ENCODE results near the gene MIEF1.

The MIEF1 gene

GRCh38 chr22:39556970-39557841, 55.1 kb downstream of the MIEF1 start:
- Histone ChIP-seq H3K4me1 (ENCODE audit: insufficient read depth, low read length) (0 out of 2 replicates have a peak, but pooled peaks cover 4% of the 10 kb centered on the region), H3K36me3 (ENCODE audit: insufficient read depth, low read length) (no peaks in the 10 kb centered on the region), H3K27me3 (ENCODE audit: insufficient read depth, low read length) (peaks cover 69% of the 10 kb centered on the region), H3K9me3 (ENCODE audit: insufficient read depth, low read depth, low read length) (no peaks in the 10 kb centered on the region), H3K27ac (ENCODE audit: low read depth, low read length) (no peak overlapping the region), H3K4me3 (ENCODE audit: low read length) (peak overlapping the region; percentile 28), H3K9ac (ENCODE audit: low read depth, low read length) (no peak overlapping the region)
- WGBS = 7% methylated on average over 70 of the region's 72 CpGs

- H3K4me3 ChIP-seq (ENCODE audit: low read length) = peak overlapping the region; percentile 43; the same call in 1 of the 2 replicates
- no peaks in the 10 kb centered on the region for H3K36me3 ChIP-seq (ENCODE audit: insufficient read depth, low read length)
- H3K9ac ChIP-seq (ENCODE audit: low read depth, low read length) = no peak overlapping the region
- H3K4me1 ChIP-seq (ENCODE audit: insufficient read depth, low read length) = 0 out of 2 replicates have a peak, but pooled peaks cover 4% of the 10 kb centered on the region
- H3K9me3 ChIP-seq (ENCODE audit: insufficient read depth, low read depth, low read length) = no peaks in the 10 kb centered on the region
- no peak overlapping the region for H3K27ac ChIP-seq (ENCODE audit: low read depth, low read length)
- 9% methylated on average over 34 of the region's 34 CpGs for WGBS
- H3K27me3 ChIP-seq (ENCODE audit: insufficient read depth, low read length) = peaks cover 69% of the 10 kb centered on the region
Observed at GRCh38 chr22:39558254-39558727, 56.2 kb downstream of the MIEF1 start.

- Histone ChIP-seq H3K36me3 (ENCODE audit: insufficient read depth, low read length) (no peaks in the 10 kb centered on the region), H3K9ac (ENCODE audit: low read depth, low read length) (no peak overlapping the region), H3K27me3 (ENCODE audit: insufficient read depth, low read length) (peaks cover 68% of the 10 kb centered on the region), H3K4me1 (ENCODE audit: insufficient read depth, low read length) (0 out of 2 replicates have a peak, but pooled peaks cover 4% of the 10 kb centered on the region), H3K4me3 (ENCODE audit: low read length) (no peak overlapping the region), H3K27ac (ENCODE audit: low read depth, low read length) (no peak overlapping the region), H3K9me3 (ENCODE audit: insufficient read depth, low read depth, low read length) (no peaks in the 10 kb centered on the region)
- WGBS = 85% methylated on average over 14 of the region's 14 CpGs
Observed at GRCh38 chr22:39558950-39559349, 56.9 kb downstream of the MIEF1 start.

- Histone ChIP-seq H3K27me3 (ENCODE audit: insufficient read depth, low read length) (peaks cover 62% of the 10 kb centered on the region), H3K9me3 (ENCODE audit: insufficient read depth, low read depth, low read length) (no peaks in the 10 kb centered on the region), H3K4me3 (ENCODE audit: low read length) (no peak overlapping the region), H3K36me3 (ENCODE audit: insufficient read depth, low read length) (no peaks in the 10 kb centered on the region), H3K4me1 (ENCODE audit: insufficient read depth, low read length) (0 out of 2 replicates have a peak, but pooled peaks cover 4% of the 10 kb centered on the region), H3K27ac (ENCODE audit: low read depth, low read length) (no peak overlapping the region), H3K9ac (ENCODE audit: low read depth, low read length) (no peak overlapping the region)
- 61% methylated on average over 9 of the region's 11 CpGs for WGBS
Observed at GRCh38 chr22:39559456-39560105, 57.5 kb downstream of the MIEF1 start.

DNA sequence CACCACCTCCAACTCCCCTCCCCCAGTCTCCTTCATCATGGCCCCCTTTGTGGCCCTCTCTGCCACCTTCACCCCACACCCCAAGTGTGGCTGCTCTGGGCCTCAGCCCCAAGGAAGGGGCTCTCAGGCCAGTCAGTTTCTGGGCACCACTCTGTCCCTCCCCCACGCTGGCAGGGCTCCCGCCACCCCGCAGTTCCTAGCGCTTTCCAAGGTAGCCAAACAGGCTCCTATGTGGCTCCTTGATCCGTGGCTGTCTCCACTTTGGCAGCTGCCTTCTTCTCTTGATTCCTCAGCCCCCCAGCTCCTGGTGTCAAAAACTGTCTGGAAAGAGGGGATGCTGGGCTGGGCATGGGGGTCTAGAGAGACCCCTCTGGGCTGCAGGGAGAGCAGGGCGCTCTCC, 58.0 kb downstream of the MIEF1 start:
- no peak overlapping the region for H3K4me3 ChIP-seq (ENCODE audit: low read length)
- whole genome bisulfite sequencing = 72% methylated on average over 6 of the region's 6 CpGs
- H3K36me3 ChIP-seq (ENCODE audit: insufficient read depth, low read length) = no peaks in the 10 kb centered on the region
- peaks cover 60% of the 10 kb centered on the region for H3K27me3 ChIP-seq (ENCODE audit: insufficient read depth, low read length)
- H3K4me1 ChIP-seq (ENCODE audit: insufficient read depth, low read length) = 0 out of 2 replicates have a peak, but pooled peaks cover 4% of the 10 kb centered on the region
- H3K9me3 ChIP-seq (ENCODE audit: insufficient read depth, low read depth, low read length) = no peaks in the 10 kb centered on the region
- no peak overlapping the region for H3K9ac ChIP-seq (ENCODE audit: low read depth, low read length)
- H3K27ac ChIP-seq (ENCODE audit: low read depth, low read length) = no peak overlapping the region

GRCh38 chr22:39562839-39563489, 60.9 kb downstream of the MIEF1 start:
- WGBS = 82% methylated on average over 9 of the region's 9 CpGs
- peaks cover 3% of the 10 kb centered on the region; the same call in 1 of the 2 replicates for H3K4me1 ChIP-seq (ENCODE audit: insufficient read depth, low read length)
- H3K27ac ChIP-seq (ENCODE audit: low read depth, low read length) = no peak overlapping the region
- H3K27me3 ChIP-seq (ENCODE audit: insufficient read depth, low read length) = peaks cover 34% of the 10 kb centered on the region
- no peak overlapping the region for H3K9ac ChIP-seq (ENCODE audit: low read depth, low read length)
- H3K4me3 ChIP-seq (ENCODE audit: low read length) = no peak overlapping the region
- H3K36me3 ChIP-seq (ENCODE audit: insufficient read depth, low read length) = no peaks in the 10 kb centered on the region
- H3K9me3 ChIP-seq (ENCODE audit: insufficient read depth, low read depth, low read length) = no peaks in the 10 kb centered on the region

DNA sequence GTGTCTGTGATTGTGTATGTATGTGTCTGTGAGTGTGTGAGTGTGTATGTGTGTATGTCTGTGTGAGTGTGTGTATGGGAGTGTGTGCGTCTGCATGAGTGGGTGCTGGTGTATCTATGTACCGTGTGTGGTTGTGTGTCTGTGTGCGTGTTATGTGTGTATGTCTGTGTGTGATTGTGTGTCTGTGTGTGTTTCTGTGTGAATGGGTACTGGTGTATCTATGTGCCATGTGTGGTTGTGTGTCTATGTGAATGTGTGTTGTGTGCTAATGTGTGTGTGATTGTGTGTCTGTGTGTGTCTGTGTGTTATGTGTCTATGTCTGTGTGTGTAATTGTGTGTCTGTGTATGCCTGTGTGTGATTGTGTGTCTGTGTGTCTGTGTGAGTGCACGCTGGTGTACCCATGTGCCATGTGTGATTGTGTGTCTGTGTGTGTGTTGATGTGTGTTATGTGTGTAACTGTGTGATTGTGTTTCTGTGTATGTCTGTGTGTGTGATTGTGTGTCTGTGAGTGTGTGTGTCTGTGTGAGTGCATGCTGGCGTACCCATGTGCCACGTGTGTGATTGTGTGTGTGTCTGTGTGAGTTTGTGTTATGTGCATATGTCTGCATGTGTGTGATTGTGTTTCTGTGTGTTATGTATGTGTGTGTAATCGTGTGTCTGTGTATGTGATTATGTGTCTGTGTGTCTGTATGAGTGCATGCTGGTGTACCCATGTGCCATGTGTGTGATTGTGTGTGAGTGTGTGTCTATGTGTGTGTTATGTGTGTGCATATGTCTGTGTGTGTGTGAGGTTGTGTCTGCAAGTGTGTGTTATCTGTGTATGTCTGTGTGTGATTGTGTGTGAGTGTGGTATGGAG, 61.7 kb downstream of the MIEF1 start:
- no peak overlapping the region for H3K4me3 ChIP-seq (ENCODE audit: low read length)
- no peak overlapping the region for H3K27ac ChIP-seq (ENCODE audit: low read depth, low read length)
- peaks cover 3% of the 10 kb centered on the region; the same call in 1 of the 2 replicates for H3K4me1 ChIP-seq (ENCODE audit: insufficient read depth, low read length)
- H3K9ac ChIP-seq (ENCODE audit: low read depth, low read length) = no peak overlapping the region
- WGBS = 90% methylated on average over 7 of the region's 7 CpGs
- H3K9me3 ChIP-seq (ENCODE audit: insufficient read depth, low read depth, low read length) = no peaks in the 10 kb centered on the region
- no peaks in the 10 kb centered on the region for H3K36me3 ChIP-seq (ENCODE audit: insufficient read depth, low read length)
- peaks cover 25% of the 10 kb centered on the region for H3K27me3 ChIP-seq (ENCODE audit: insufficient read depth, low read length)

- Histone ChIP-seq H3K9me3 (ENCODE audit: insufficient read depth, low read depth, low read length) (no peaks in the 10 kb centered on the region), H3K9ac (ENCODE audit: low read depth, low read length) (no peak overlapping the region), H3K36me3 (ENCODE audit: insufficient read depth, low read length) (no peaks in the 10 kb centered on the region), H3K27me3 (ENCODE audit: insufficient read depth, low read length) (peaks cover 13% of the 10 kb centered on the region), H3K4me3 (ENCODE audit: low read length) (no peak overlapping the region), H3K27ac (ENCODE audit: low read depth, low read length) (no peak overlapping the region), H3K4me1 (ENCODE audit: insufficient read depth, low read length) (peaks cover 3% of the 10 kb centered on the region; the same call in 1 of the 2 replicates)
- 97% methylated on average over 5 of the region's 5 CpGs for WGBS
Observed at GRCh38 chr22:39565414-39565944, 63.4 kb downstream of the MIEF1 start.

- WGBS = 84% methylated on average over 14 of the region's 14 CpGs
- no peak overlapping the region for H3K4me3 ChIP-seq (ENCODE audit: low read length)
- H3K36me3 ChIP-seq (ENCODE audit: insufficient read depth, low read length) = no peaks in the 10 kb centered on the region
- H3K4me1 ChIP-seq (ENCODE audit: insufficient read depth, low read length) = peaks cover 3% of the 10 kb centered on the region; the same call in 1 of the 2 replicates
- H3K9me3 ChIP-seq (ENCODE audit: insufficient read depth, low read depth, low read length) = no peaks in the 10 kb centered on the region
- H3K27me3 ChIP-seq (ENCODE audit: insufficient read depth, low read length) = no peaks in the 10 kb centered on the region
- H3K9ac ChIP-seq (ENCODE audit: low read depth, low read length) = no peak overlapping the region
- no peak overlapping the region for H3K27ac ChIP-seq (ENCODE audit: low read depth, low read length)
Observed at GRCh38 chr22:39567135-39567946, 65.3 kb downstream of the MIEF1 start.

All from HUES64 (cell line).